Thymus (tissue), 11 donors: ENCODE measurements around the gene SH3BGRL2. TPM values are rescaled to one million over a fixed set of nuclear protein-coding genes. Genes with fewer than 3 reads are reported as not detected.

Source experiments
- DNase-seq, 9 donors: peaks; one replicate each; pipeline ENCODE4 v3.0.0-alpha.2; 2013; ENCODE audit warnings: low spot score in 9 of 9, low read depth in 6 of 9, missing footprints in 1 of 9
- H3K27ac ChIP-seq, 2 donors: one replicate each; pipeline ENCODE4 v1.5.1; 2013; ENCODE audit warnings: control low read depth in 1 of 2, low read depth in 1 of 2, low read length in 1 of 2, mild to moderate bottlenecking in 1 of 2, moderate library complexity in 1 of 2
- H3K27me3 ChIP-seq, 2 donors: one replicate each; pipeline ENCODE4 v1.5.1; 2013; ENCODE audit warnings: low read length in 1 of 2; ENCODE audit not compliant: control insufficient read depth in 2 of 2, insufficient read depth in 1 of 2
- H3K36me3 ChIP-seq, 2 donors: one replicate each; pipeline ENCODE4 v1.5.1; 2013; ENCODE audit warnings: low read length in 1 of 2, mild to moderate bottlenecking in 1 of 2, moderate library complexity in 1 of 2; ENCODE audit not compliant: control insufficient read depth in 2 of 2, insufficient read depth in 2 of 2
- H3K4me1 ChIP-seq, 2 donors: one replicate each; pipeline ENCODE4 v1.5.1; 2013; ENCODE audit warnings: low read length in 2 of 2; ENCODE audit not compliant: control insufficient read depth in 2 of 2, insufficient read depth in 2 of 2
- H3K4me3 ChIP-seq, 2 donors: one replicate each; pipeline ENCODE4 v1.5.1; 2013; ENCODE audit warnings: low read length in 2 of 2, control low read depth in 1 of 2, mild to moderate bottlenecking in 1 of 2
- H3K9me3 ChIP-seq, 2 donors: one replicate each; pipeline ENCODE4 v1.5.1; 2013; ENCODE audit warnings: low read length in 1 of 2, mild to moderate bottlenecking in 1 of 2; ENCODE audit not compliant: control insufficient read depth in 2 of 2, insufficient read depth in 1 of 2
- whole genome bisulfite sequencing: extraction: QIAGEN DNeasy Blood & Tissue Kit; methylation state at CpG from one replicate; pipeline ENCODE4 v1.1.7; 2013; 5-methylcytosine and 5-hydroxymethylcytosine counted together
- polyA plus RNA-seq: library from polyadenylated mRNA; stranded (reverse); fragments of 200-250 nt; gene quantifications from one replicate; pipeline ENCODE4 v1.2.3, GENCODE V29; 2013
- total RNA-seq: library from RNA; stranded (reverse); fragments of 120-200 nt; gene quantifications from one replicate; pipeline ENCODE4 v1.2.4, GENCODE V29; 2013
- donor health status: healthy.

Gene SH3BGRL2
- total and polyA plus RNA-seq, 2 donors, result 3.8 to 15.9 TPM

DNA sequence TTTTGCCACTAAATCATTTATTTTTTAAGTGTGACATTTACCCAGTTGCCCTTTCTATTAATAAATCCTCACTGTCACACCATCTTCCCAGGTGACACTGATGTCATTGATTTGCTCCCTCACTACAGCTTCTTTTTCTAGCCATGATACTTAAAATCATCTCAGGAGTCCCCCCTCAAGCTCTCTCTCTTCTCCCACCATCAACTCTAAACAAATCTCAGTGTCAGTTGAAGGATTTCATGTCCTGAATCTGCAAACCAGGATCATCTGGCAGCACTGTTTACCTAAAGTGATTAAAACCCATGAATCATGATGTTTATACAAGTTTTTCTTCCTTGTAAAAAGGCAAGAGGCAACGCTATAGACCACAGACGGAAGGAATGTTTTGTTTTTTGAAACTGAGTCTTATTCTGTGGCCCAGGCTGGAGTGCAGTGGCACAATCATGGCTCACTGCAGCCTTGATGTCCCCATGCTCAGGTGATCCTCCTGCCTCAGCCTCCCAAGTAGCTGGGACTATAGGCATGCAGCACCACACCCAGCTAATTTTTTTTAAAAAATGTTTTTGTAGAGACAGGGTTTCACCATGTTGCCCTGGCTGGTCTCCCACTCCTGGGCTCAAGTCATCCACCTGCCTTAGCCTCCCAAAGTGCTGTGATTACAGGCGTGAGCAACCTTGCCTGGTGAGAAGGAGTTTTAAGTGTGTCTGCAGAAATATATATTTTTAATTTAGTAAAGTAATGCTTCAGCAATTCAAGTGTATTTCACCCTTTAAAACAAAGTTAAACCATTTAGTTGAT, 30.1 kb upstream of the SH3BGRL2 start:
- no peak overlapping the region for H3K27ac ChIP-seq
- no peaks in the 10 kb centered on the region for H3K36me3 ChIP-seq
- H3K9me3 ChIP-seq, result no peaks in the 10 kb centered on the region
- no peaks in the 10 kb centered on the region for H3K4me1 ChIP-seq
- H3K27me3 ChIP-seq, result no peaks in the 10 kb centered on the region
- 93% methylated on average over 3 of the region's 3 CpGs for whole genome bisulfite sequencing
- H3K4me3 ChIP-seq, result no peak overlapping the region
- DNase-seq, result no peak

DNA sequence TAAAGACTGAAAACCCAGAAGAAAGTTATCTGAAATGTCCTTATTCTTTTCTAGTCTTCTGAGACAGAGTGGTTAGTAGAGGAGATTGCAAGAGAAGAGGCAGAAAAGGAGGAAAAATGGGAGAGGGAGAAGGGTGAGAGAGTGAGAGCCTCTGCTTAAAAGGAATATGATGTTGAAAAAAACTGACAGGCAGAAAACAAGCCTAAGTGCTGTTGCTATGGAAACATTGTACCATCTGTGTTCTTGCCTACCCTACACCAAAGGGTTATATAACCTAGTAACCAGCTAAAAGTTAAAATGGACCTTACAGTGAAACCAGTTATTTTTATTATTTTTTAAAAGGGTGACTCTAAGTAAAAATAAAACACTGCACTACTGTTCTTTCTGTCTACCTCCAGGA, 28.3 kb upstream of the SH3BGRL2 start:
- no peaks in the 10 kb centered on the region for H3K4me1 ChIP-seq
- DNase-seq, result no peak
- no peak overlapping the region for H3K27ac ChIP-seq
- H3K27me3 ChIP-seq, result no peaks in the 10 kb centered on the region
- no peaks in the 10 kb centered on the region for H3K9me3 ChIP-seq
- no peaks in the 10 kb centered on the region for H3K36me3 ChIP-seq
- H3K4me3 ChIP-seq, result no peak overlapping the region

DNA sequence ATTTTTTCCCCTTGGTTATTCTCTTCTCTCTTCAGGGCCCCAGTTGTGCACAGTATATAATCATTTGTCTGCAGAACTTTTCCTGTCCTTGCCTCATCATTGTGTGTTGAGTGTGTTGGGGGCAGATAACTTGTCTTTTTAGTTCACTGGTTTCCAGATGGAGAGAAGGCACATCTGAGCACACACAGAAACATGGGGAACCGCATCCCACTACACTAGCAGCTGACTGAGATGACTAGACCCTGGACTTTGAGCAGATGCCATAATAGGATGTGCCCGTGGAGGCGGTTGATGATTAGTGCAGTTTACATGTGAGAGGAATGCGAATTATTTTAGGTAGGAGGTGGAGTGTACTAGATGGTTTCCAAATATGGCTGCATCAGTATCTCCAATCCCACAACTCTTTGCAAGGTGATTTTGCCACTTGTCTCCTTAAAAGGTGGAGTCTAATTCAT, 26.5 kb upstream of the SH3BGRL2 start:
- 98% methylated on average over 4 of the region's 4 CpGs for WGBS
- Histone ChIP-seq H3K9me3 (no peaks in the 10 kb centered on the region), H3K27ac (no peak overlapping the region), H3K4me1 (no peaks in the 10 kb centered on the region), H3K4me3 (no peak overlapping the region), H3K27me3 (no peaks in the 10 kb centered on the region), H3K36me3 (no peaks in the 10 kb centered on the region)
- DNase-seq, result no peak

DNA sequence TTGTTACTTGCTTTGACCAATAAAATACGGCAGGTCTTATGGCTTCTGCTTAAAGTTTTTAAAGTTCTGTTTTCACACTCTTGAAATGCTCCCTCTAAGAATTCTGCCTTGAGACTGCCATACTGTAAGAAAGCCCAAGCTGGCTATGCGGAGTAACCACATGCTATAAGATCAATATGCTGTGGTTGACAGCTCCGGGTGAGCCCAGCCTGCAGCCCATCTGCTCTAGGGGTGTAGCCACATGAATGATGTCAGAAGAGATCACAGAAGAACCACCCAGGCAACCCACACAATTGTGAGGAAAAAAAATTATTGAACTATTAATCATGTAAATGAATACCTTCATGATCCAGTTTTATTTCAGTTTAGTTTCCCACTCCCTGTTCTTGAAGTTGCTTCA, 26.1 kb upstream of the SH3BGRL2 start:
- no peak overlapping the region for H3K27ac ChIP-seq

DNA sequence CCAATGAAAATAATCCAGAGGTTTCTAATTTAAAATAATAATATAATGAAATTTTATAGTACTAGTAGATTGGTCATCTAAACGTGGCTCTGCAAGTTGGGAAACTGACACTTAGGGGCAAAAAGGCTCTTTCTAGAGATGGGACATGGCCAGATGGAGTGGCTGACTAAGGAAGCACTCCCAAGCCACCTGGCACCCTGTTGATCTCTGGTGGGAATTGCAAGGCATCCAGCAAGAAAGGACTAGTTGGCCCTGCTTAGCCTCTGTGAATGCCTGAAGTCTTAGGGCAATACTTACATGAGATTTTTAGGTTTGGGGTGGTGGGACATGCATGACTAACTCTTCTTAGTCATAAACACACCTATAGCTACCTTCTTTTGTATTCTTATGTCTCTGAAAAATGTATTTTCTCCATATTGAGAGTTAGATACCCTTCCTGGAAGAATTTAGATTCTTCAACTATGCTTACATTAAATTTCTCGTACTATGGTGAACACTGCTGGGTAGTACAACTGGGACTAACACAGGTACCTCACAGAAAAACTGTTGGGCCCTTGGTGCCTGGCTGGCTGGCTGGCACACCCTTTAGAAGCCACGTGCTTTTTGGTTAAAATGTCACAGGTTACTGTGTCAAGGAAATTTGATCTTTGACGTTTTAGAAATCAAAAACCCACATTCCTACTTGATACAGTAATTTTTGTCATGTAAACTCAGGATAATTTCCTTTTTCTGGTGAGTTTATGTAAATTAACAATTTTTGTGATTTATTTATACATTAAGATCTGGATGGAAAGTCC, 25.0 kb upstream of the SH3BGRL2 start:
- Histone ChIP-seq H3K4me1 (no peaks in the 10 kb centered on the region), H3K4me3 (no peak overlapping the region), H3K36me3 (no peaks in the 10 kb centered on the region), H3K27me3 (no peaks in the 10 kb centered on the region), H3K27ac (no peak overlapping the region), H3K9me3 (no peaks in the 10 kb centered on the region)
- DNase-seq, result no peak
- 92% methylated on average over 4 of the region's 4 CpGs for WGBS

More for the DNA sequence above, 26.1 kb upstream of the SH3BGRL2 start:
- DNase-seq, result no peak
- Histone ChIP-seq H3K9me3 (no peaks in the 10 kb centered on the region), H3K36me3 (no peaks in the 10 kb centered on the region), H3K27me3 (no peaks in the 10 kb centered on the region), H3K4me3 (no peak overlapping the region), H3K4me1 (no peaks in the 10 kb centered on the region)
- 82% methylated on average over 3 of the region's 3 CpGs for WGBS

DNA sequence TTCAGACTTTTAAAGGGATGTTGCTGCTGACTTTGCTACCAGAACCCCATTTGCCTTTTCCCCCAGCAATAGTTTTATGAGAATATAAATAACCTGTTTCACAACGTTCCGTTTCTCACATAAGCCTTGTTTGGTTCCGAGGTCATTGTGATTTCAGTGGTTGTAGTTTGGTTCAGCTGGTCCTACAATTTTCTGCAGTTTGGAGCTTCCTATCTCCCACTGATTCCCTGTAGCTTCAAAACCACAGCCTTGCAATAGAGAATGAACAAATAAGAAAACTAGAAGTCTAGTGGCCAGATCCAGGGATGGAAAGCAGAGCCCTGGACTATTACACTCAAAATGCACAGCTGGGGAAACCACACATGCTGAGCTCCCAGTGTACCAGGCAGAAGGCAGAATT, 24.1 kb upstream of the SH3BGRL2 start:
- WGBS, result 95% methylated on average over 3 of the region's 3 CpGs
- Histone ChIP-seq H3K27me3 (no peaks in the 10 kb centered on the region), H3K4me1 (no peaks in the 10 kb centered on the region), H3K36me3 (no peaks in the 10 kb centered on the region), H3K4me3 (no peak overlapping the region), H3K9me3 (no peaks in the 10 kb centered on the region), H3K27ac (no peak overlapping the region)
- no peak for DNase-seq

DNA sequence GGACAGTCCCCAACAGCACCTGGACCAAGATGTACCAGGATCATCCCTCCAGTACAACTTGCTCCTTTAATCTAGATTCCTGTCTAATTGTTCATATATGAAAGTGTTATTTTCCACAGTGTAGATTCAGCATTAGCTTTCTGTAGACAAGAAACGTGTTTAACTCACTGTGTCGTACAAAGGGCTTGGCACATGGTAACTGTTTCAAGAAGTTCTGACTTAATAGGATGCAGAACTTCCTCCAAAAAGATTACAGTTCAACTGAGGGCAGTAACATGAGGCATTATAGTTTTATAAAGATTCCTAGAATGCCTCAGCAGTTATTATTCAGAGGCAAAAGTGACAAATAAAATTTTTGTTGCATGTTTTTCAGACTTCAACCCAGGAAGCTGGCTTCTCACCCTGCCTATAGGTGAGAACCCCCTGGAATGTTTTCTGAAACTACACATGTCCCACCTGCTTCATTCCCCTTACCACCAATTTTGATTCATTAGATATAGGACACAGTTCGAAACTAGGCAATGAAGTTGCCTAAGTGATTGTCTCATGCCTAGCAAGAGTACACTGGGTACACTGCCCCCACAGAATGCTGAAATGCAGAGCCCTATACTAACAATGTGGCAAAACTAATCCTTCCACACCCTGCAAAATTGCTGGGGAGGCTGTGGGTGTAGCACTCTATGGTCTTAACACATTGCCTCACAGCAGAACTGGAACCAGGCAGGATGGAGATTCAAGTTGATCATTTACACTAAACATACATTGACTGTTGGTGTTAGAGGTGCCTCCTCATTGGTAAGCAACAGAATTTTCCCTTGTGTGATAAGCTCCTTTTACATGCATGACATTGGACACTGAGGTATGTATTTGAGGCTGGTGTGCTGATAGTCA, 22.6 kb upstream of the SH3BGRL2 start:
- no peak overlapping the region for H3K4me3 ChIP-seq
- H3K27me3 ChIP-seq, result no peaks in the 10 kb centered on the region
- no peak for DNase-seq
- WGBS, result 96% methylated on average over 3 of the region's 3 CpGs
- no peak overlapping the region for H3K27ac ChIP-seq
- no peaks in the 10 kb centered on the region for H3K36me3 ChIP-seq
- H3K9me3 ChIP-seq, result no peaks in the 10 kb centered on the region
- H3K4me1 ChIP-seq, result no peaks in the 10 kb centered on the region

DNA sequence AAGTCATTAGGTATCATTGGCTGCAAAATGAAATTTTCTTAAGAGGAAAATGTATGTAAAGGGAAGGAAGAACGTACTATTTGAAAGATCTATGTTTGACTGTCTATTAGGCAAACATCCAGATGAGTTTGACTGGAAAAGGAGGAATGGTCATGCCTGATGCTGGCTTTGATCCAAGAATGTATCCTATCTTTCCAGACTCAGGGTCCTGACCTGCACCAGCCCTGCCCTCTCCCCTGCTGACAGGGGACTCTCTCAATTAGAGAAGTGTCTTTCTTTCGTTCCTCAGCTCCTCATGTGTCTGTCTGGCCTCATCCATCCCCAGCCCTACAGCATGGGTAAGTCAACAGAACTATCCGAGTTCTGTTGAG, 21.9 kb upstream of the SH3BGRL2 start:
- no peak overlapping the region for H3K27ac ChIP-seq
- no peaks in the 10 kb centered on the region for H3K4me1 ChIP-seq
- H3K9me3 ChIP-seq, result no peaks in the 10 kb centered on the region
- H3K27me3 ChIP-seq, result no peaks in the 10 kb centered on the region
- WGBS, result 94% methylated on average over 3 of the region's 3 CpGs
- H3K36me3 ChIP-seq, result no peaks in the 10 kb centered on the region
- no peak overlapping the region for H3K4me3 ChIP-seq
- no peak for DNase-seq
